Activated CD8-positive, alpha-beta T cell treated with anti-CD3 and anti-CD28 coated beads for 36 hours (primary cell): ENCODE results near the gene CMSS1. TPM values are rescaled to one million over a fixed set of nuclear protein-coding genes. Genes with fewer than 3 reads are reported as not detected.
A peak's percentile ranks its signal among the peaks of the same experiment; 100 is the strongest.

Source experiments
- ATAC-seq: fragments of 200-7000 bp; cut with Tn5 transposase; one replicate; pipeline ENCODE4 v1.10.0; 2021; ENCODE audit warnings: mild to moderate bottlenecking, moderate library complexity
- CTCF ChIA-PET: fragments of 350-600 bp; sonication (Branson Sonifier 250); formaldehyde crosslinking; loops from one replicate; lab custom pipeline; 2021; ENCODE audit warnings: antibody characterized with exemption; lab: Charles Lee
- POLR2A ChIA-PET: fragments of 350-600 bp; sonication (Branson Sonifier 250); formaldehyde crosslinking; loops from one replicate; lab custom pipeline; 2021; ENCODE audit warnings: antibody characterized with exemption; lab: Charles Lee
- DNase-seq: peaks from one replicate; pipeline ENCODE4 v3.0.0-alpha.2; 2020
- H3K27ac Mint-ChIP-seq: one replicate; pipeline ENCODE4 v1.8.0; 2021; ENCODE audit warnings: mild to moderate bottlenecking, mixed read lengths
- H3K27me3 Mint-ChIP-seq: one replicate; pipeline ENCODE4 v1.8.0; 2021; ENCODE audit warnings: mixed read lengths
- H3K36me3 Mint-ChIP-seq: one replicate; pipeline ENCODE4 v1.8.0; 2021; ENCODE audit warnings: low read depth, mixed read lengths
- H3K4me1 Mint-ChIP-seq: one replicate; pipeline ENCODE4 v1.8.0; 2021; ENCODE audit warnings: low read depth, mixed read lengths
- H3K4me3 Mint-ChIP-seq: one replicate; pipeline ENCODE4 v1.8.0; 2021; ENCODE audit warnings: mild to moderate bottlenecking, moderate library complexity, mixed read lengths
- H3K9me3 Mint-ChIP-seq: one replicate; pipeline ENCODE4 v1.8.0; 2021; ENCODE audit warnings: mixed read lengths
- CTCF ChIP-seq: fragments of 200-600 bp; IDR thresholded peaks from one replicate; pipeline ENCODE4 v1.8.0; 2022; ENCODE audit warnings: antibody characterized with exemption, mild to moderate bottlenecking
- intact Hi-C: fragments of 100-400 bp; cut with micrococcal nuclease; formaldehyde crosslinking; loops from one replicate; pipeline ENCODE4 v1.10.0; 2022
- total RNA-seq, 2 experiments: library from RNA; stranded (reverse); gene quantifications; one replicate each; pipeline ENCODE4 v1.2.3, GENCODE V29; 2021

The CMSS1 gene
- total RNA-seq, 2 experiments from 2014 or later, result 93.9 to 110 TPM

DNA sequence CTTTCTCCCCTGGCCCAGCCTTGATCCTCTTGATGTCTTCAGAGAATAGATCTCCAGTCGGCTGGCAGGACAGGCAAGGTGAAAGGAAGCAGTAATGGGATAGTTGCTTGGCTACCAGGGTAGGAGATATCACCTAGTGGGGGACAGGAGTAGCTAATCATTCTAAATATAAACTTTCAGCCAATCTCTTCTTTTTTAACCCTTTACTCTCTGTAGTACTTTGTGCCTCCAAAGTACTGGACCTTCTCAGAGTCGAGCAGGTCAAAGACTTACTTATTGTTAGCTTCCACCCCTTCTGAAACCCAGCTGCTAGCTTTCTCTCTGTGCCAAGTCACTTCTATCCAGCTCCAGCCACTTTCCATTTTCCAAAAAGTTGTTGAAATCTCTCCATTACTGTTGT lies 340.0 kb downstream of the CMSS1 start:
- Mint-ChIP-seq H3K4me1 (peaks cover 10% of the 10 kb centered on the region), H3K27me3 (no peaks in the 10 kb centered on the region), H3K36me3 (peaks cover 55% of the 10 kb centered on the region), H3K4me3 (no peak overlapping the region), H3K27ac (no peak overlapping the region), H3K9me3 (peaks cover 18% of the 10 kb centered on the region)
- POLR2A ChIA-PET, result no interaction called here
- ATAC-seq (no peak), DNase-seq (no peak)
- TF ChIP-seq CTCF, result no peak
- CTCF ChIA-PET, result interaction anchor here (1.0 kb wide), 1 partner anchor 89 kb away, joined by 4 read pairs; no protein-coding TSS in a partner anchor
- intact Hi-C loops, result no loop called here

DNA sequence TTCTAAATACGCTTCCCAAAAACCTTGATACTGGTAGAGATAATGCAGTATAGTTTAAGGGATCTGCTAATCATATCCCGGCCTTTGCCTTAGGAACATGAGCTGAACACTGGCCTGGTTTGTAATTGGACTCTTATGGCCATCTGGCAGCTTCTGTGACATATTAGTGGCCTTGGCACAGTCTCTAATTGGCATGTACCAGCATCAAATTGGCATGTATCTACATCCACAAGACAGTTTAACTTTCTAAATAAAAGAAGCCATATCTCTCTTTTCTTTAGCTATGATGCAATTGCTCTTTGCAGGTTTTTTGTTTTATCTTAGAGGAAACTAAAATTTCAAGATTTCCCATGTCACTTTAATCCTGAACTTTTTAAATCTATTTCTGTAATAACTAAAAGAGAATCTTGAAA lies 341.3 kb downstream of the CMSS1 start:
- Mint-ChIP-seq H3K36me3 (peaks cover 51% of the 10 kb centered on the region), H3K9me3 (peaks cover 15% of the 10 kb centered on the region), H3K27ac (no peak overlapping the region), H3K4me3 (no peak overlapping the region), H3K27me3 (no peaks in the 10 kb centered on the region), H3K4me1 (peaks cover 10% of the 10 kb centered on the region)
- intact Hi-C loops, result no loop called here
- ATAC-seq (no peak), DNase-seq (no peak)
- CTCF ChIA-PET, result interaction anchor here (0.6 kb wide), 1 partner anchor 16 kb away, joined by 3 read pairs; no protein-coding TSS in a partner anchor
- POLR2A ChIA-PET, result no interaction called here
- TF ChIP-seq CTCF, result no peak

DNA sequence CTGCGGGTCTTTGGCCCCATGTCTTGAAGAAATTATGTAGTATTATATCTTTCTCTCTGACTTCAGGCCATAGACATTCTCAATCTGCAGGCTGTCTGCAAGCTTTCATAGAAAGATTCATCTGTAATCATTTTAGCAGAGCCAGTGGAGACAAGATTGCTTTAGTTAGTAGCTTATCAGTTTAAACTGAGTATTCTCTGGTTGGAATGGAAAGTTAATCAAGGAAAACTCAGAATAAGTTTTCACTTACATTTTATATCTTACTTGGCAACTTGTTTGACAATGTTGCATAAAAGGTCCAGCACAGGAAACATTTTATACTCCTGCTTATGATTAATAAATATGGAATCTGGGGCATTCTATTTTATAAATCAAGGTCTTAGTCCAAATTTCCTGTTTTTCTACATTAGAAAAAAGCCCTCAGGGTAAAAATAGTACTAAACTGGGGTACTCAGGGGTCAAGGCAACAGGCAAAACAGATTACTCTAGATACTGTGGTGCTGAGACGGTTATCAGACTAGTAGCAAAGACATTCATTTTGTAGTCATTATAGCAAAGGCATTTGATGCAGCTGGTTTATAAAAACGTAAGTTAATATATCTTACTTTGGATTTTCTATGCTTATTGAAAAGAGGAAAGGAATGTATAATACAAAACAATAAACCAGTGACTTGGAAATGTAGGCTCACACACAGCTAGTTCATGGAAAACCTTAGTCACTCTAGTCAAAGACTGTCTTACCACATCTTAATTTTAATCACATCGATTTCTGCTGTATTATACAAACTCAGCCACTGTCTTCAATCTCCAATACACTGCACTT lies 341.9 kb downstream of the CMSS1 start:
- peak overlapping the region; percentile 27 for H3K27ac Mint-ChIP-seq
- CTCF ChIA-PET, result no interaction called here
- H3K9me3 Mint-ChIP-seq, result peaks cover 15% of the 10 kb centered on the region
- ATAC-seq, result peak; percentile 45
- peaks cover 10% of the 10 kb centered on the region for H3K4me1 Mint-ChIP-seq
- intact Hi-C loops, result no loop called here
- H3K4me3 Mint-ChIP-seq, result no peak overlapping the region
- no peak for TF ChIP-seq CTCF
- POLR2A ChIA-PET, result no interaction called here
- H3K27me3 Mint-ChIP-seq, result no peaks in the 10 kb centered on the region
- no peak for DNase-seq
- peaks cover 48% of the 10 kb centered on the region for H3K36me3 Mint-ChIP-seq

DNA sequence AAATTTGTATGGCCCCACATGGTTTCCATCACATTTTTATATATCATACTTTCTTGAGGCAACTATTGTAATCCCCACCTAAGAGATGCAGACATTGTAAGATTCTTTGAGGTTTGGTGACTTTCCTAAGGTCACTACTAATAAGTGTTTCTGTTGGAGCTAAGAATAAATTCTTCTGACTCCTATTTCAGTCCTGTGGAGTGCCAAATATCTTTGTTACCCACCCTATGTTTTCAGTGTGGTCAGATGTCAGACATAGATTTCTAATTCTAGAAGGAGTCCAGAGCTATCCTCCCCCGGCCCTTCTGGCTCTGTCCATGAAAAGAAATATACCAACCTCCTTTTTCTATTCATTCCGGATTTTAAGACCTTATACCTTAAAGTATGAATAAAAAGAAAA lies 342.9 kb downstream of the CMSS1 start:
- peaks cover 8% of the 10 kb centered on the region for H3K9me3 Mint-ChIP-seq
- intact Hi-C loops, result no loop called here
- no peak for TF ChIP-seq CTCF
- H3K4me3 Mint-ChIP-seq, result no peak overlapping the region
- CTCF ChIA-PET, result interaction anchor here (1.7 kb wide), 1 partner anchor 94 kb away, joined by 7 read pairs; no protein-coding TSS in a partner anchor
- peaks cover 10% of the 10 kb centered on the region for H3K4me1 Mint-ChIP-seq
- no peak for DNase-seq
- H3K36me3 Mint-ChIP-seq, result peaks cover 42% of the 10 kb centered on the region
- POLR2A ChIA-PET, result no interaction called here
- no peaks in the 10 kb centered on the region for H3K27me3 Mint-ChIP-seq
- no peak for ATAC-seq
- no peak overlapping the region for H3K27ac Mint-ChIP-seq

GRCh38 chr3:100163787-100164186 lies 346.1 kb downstream of the CMSS1 start:
- Mint-ChIP-seq H3K4me3 (no peak overlapping the region), H3K9me3 (no peaks in the 10 kb centered on the region), H3K27ac (no peak overlapping the region), H3K36me3 (peaks cover 25% of the 10 kb centered on the region), H3K27me3 (no peaks in the 10 kb centered on the region), H3K4me1 (peaks cover 10% of the 10 kb centered on the region)
- ChIA-PET CTCF (interaction anchor here (1.5 to 1.7 kb wide), 2 partner anchors 29 to 90 kb away, joined by 3 to 4 read pairs; no protein-coding TSS in a partner anchor), POLR2A (no interaction called here)
- intact Hi-C loops, result no loop called here
- no peak for TF ChIP-seq CTCF
- no peak for ATAC-seq
- DNase-seq, result no peak
